ENCODE data around the gene SFRP5.

Gene SFRP5, protein sequence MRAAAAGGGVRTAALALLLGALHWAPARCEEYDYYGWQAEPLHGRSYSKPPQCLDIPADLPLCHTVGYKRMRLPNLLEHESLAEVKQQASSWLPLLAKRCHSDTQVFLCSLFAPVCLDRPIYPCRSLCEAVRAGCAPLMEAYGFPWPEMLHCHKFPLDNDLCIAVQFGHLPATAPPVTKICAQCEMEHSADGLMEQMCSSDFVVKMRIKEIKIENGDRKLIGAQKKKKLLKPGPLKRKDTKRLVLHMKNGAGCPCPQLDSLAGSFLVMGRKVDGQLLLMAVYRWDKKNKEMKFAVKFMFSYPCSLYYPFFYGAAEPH

GRCh38 chr10:97771913-97772823 lies at the start of gene SFRP5:
Gene SFRP5 (minus strand): TSS chr10:97771999. CDS start chr10:97771833, 166 bp downstream.
- H3K36me3 Mint-ChIP-seq (ENCODE audit: low read depth): no peaks in the 10 kb centered on the region
- peaks cover 9% of the 10 kb centered on the region for H3K4me1 Mint-ChIP-seq
- peaks cover 86% of the 10 kb centered on the region for H3K27me3 Mint-ChIP-seq (ENCODE audit: low read depth)
- peak within 1 kb of the TSS; percentile 73 to 86 (median 75) for H3K4me3 Mint-ChIP-seq
- no peak within 1 kb of the TSS for H3K27ac Mint-ChIP-seq
- H3K9me3 Mint-ChIP-seq: no peaks in the 10 kb centered on the region
- no peak for TF ChIP-seq CTCF (IDR thresholded peaks at IDR 0.05; ENCODE audit: unreplicated experiment in 3 of 3)

DNA sequence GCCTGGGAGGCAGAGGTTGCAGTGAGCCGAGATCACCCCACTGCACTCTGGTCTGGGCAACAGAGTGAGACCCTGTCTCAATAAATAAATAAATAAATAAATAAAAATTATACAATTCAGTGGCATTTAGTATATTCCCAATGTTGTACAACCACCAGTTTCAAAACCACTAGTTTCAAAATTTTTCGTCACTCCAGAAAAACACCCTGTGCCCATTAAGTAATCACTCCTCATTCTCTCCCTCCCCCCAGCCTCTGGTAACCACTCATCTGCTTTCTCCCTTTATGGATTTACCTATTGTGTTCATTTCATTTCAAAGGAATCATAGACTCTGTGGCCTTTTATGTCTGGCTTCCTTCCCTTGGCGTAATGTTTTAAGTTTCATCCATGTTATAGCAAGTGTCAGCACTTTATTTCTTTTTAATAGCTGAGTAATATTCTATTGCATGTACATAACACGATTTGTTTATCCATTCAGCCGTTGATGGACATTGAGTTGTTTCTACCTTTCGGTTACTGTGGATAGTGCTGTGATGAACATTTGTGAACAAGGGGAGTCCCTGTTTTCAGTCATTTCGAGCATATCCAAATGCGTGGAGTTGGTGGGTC lies 48.4 kb upstream of the SFRP5 start:
- no peak for TF ChIP-seq CTCF (IDR thresholded peaks at IDR 0.05; ENCODE audit: unreplicated experiment in 3 of 3)

GRCh38 chr10:97818572-97818971 lies 46.8 kb upstream of the SFRP5 start:
- H3K9me3 Mint-ChIP-seq: no peaks in the 10 kb centered on the region
- no peaks in the 10 kb centered on the region for H3K4me1 Mint-ChIP-seq
- no peak overlapping the region for H3K4me3 Mint-ChIP-seq
- H3K36me3 Mint-ChIP-seq (ENCODE audit: low read depth): no peaks in the 10 kb centered on the region
- no peak overlapping the region for H3K27ac Mint-ChIP-seq
- peaks cover 29% of the 10 kb centered on the region for H3K27me3 Mint-ChIP-seq (ENCODE audit: low read depth)
- TF ChIP-seq CTCF (IDR thresholded peaks at IDR 0.05; ENCODE audit: unreplicated experiment in 3 of 3): no peak

More for the DNA sequence above, 48.4 kb upstream of the SFRP5 start:
- peaks cover 1% of the 10 kb centered on the region for H3K4me1 Mint-ChIP-seq
- H3K36me3 Mint-ChIP-seq (ENCODE audit: low read depth): no peaks in the 10 kb centered on the region
- H3K27me3 Mint-ChIP-seq (ENCODE audit: low read depth): peaks cover 23% of the 10 kb centered on the region
- no peaks in the 10 kb centered on the region for H3K9me3 Mint-ChIP-seq
- H3K27ac Mint-ChIP-seq: no peak overlapping the region
- H3K4me3 Mint-ChIP-seq: no peak overlapping the region

- Mint-ChIP-seq H3K27ac (no peak overlapping the region), H3K4me1 (no peaks in the 10 kb centered on the region), H3K9me3 (no peaks in the 10 kb centered on the region), H3K4me3 (no peak overlapping the region), H3K27me3 (ENCODE audit: low read depth) (peaks cover 32% of the 10 kb centered on the region), H3K36me3 (ENCODE audit: low read depth) (no peaks in the 10 kb centered on the region)
- TF ChIP-seq CTCF (IDR thresholded peaks at IDR 0.05; ENCODE audit: unreplicated experiment in 3 of 3): no peak
These were observed 44.8 kb upstream of the SFRP5 start for GRCh38 chr10:97816609-97817008.

- H3K27ac Mint-ChIP-seq: no peak overlapping the region
- no peaks in the 10 kb centered on the region for H3K4me1 Mint-ChIP-seq
- no peaks in the 10 kb centered on the region for H3K36me3 Mint-ChIP-seq (ENCODE audit: low read depth)
- H3K4me3 Mint-ChIP-seq: no peak overlapping the region
- TF ChIP-seq CTCF (IDR thresholded peaks at IDR 0.05; ENCODE audit: unreplicated experiment in 3 of 3): no peak
- no peaks in the 10 kb centered on the region for H3K9me3 Mint-ChIP-seq
- peaks cover 32% of the 10 kb centered on the region for H3K27me3 Mint-ChIP-seq (ENCODE audit: low read depth)
These were observed 43.2 kb upstream of the SFRP5 start for GRCh38 chr10:97814996-97815395.

All from nephron (organoid).